K562 (cell line): Measurements from ENCODE around the gene CXCL6. TPM values are rescaled to one million over a fixed set of nuclear protein-coding genes. Genes with fewer than 3 reads are reported as not detected.
A peak's percentile ranks its signal among the peaks of the same experiment; 100 is the strongest.

Experiments
- CAMTA2 ChIP-seq: fragments of 250-450 bp; sonication (Bioruptor Pico); conservative IDR thresholded peaks from 2 replicates; pipeline ENCODE4 v1.5.1; 2022
- CHD4 ChIP-seq: fragments of 200-600 bp; sonication (generic); IDR thresholded peaks from 3 replicates; pipeline ENCODE4 v1.6.1; 2012; ENCODE audit warnings: low read depth, mild to moderate bottlenecking, mixed read lengths, low read length, inconsistent platforms; ENCODE audit not compliant: insufficient read depth, insufficient replicate concordance, poor library complexity, severe bottlenecking
- EHMT2 ChIP-seq: fragments of 450-650 bp; IDR thresholded peaks from 2 replicates; pipeline ENCODE4 v1.6.1; 2018; ENCODE audit warnings: antibody characterized with exemption
- GTF2B ChIP-seq: IDR thresholded peaks from 2 replicates; pipeline ENCODE4 v1.6.1; 2011; ENCODE audit not compliant: insufficient read length; ENCODE audit errors: extremely low read depth
- NFE2L1 ChIP-seq: fragments of 450-650 bp; IDR thresholded peaks from 2 replicates; pipeline ENCODE4 v1.6.1; 2016; ENCODE audit warnings: missing genetic modification characterization, low read depth, mild to moderate bottlenecking, missing compliant biosample characterization, moderate library complexity, borderline replicate concordance
- OTX1 ChIP-seq: fragments of 450-650 bp; formaldehyde crosslinking; IDR thresholded peaks from 2 replicates; pipeline ENCODE4 v1.4.0; 2022; ENCODE audit warnings: mild to moderate bottlenecking
- RBM25 ChIP-seq: fragments of 200-400 bp; formaldehyde crosslinking; IDR thresholded peaks from 2 replicates; pipeline ENCODE4 v1.6.1; 2018; ENCODE audit warnings: low read length, low read depth, moderate library complexity; ENCODE audit not compliant: severe bottlenecking
- SMAD3 ChIP-seq: fragments of 450-650 bp; formaldehyde crosslinking; conservative IDR thresholded peaks from 2 replicates; pipeline ENCODE4 v1.4.0; 2020; ENCODE audit warnings: mild to moderate bottlenecking
- TAF7 ChIP-seq: fragments of 450-650 bp; IDR thresholded peaks from 2 replicates; pipeline ENCODE4 v1.6.1; 2016; ENCODE audit warnings: missing genetic modification characterization, missing compliant biosample characterization
- TEAD4 ChIP-seq, 2 experiments: sonication (generic) in 1 of 2; formaldehyde crosslinking in 1 of 2; IDR thresholded peaks; 2 replicates each; pipeline versions ENCODE4 v1.6.1 to v1.8.0; 2012 to 2022; ENCODE audit warnings: borderline replicate concordance in 1 of 2, inconsistent platforms in 1 of 2, low read length in 1 of 2, mild to moderate bottlenecking in 1 of 2, missing genetic modification reagents in 1 of 2
- ZFP30 ChIP-seq: fragments of 250-450 bp; sonication (Bioruptor Pico); IDR thresholded peaks from 2 replicates; pipeline ENCODE4 v1.8.0; 2022; ENCODE audit warnings: moderate library complexity, mild to moderate bottlenecking, inconsistent platforms, borderline replicate concordance
- ZNF24 ChIP-seq: fragments of 450-650 bp; IDR thresholded peaks from 2 replicates; pipeline ENCODE4 v1.6.1; 2016
- polyA plus RNA-seq, 8 experiments: library from polyadenylated mRNA; depleted of rRNA in 4 of 8; stranded (reverse) in 5 of 8; unstranded in 3 of 8; fragments of >200 nt; fragmentation: Nextera tagmentation in 2 of 8; fragmentation: Illumina TruSeq in 1 of 8; extraction: Ambion mirVana in 2 of 8; extraction: Trizol in 1 of 8; gene quantifications; 2 replicates each; pipeline versions ENCODE4 v1.2.1 to v1.2.3, GENCODE V29; 2011 to 2014; ENCODE audit warnings: inconsistent platforms in 1 of 8, missing spikeins in 1 of 8
- total RNA-seq, 7 experiments: library from RNA; depleted of rRNA in 6 of 7; stranded (reverse); fragments of >200 nt in 6 of 7; fragmentation: Illumina TruSeq in 2 of 7; extraction: Trizol in 2 of 7; gene quantifications; 2 replicates each; pipeline versions ENCODE4 v1.2.1 to v1.2.3, GENCODE V29; 2011 to 2021; ENCODE audit warnings: low replicate concordance in 1 of 7
- TF ChIP-seq, protein P1 (sequence below), 2 experiments: fragments of 450-650 bp; formaldehyde crosslinking in 1 of 2; IDR thresholded peaks; 2 replicates each; pipeline versions ENCODE4 v1.4.0 to v1.6.1; 2014 to 2020; ENCODE audit warnings: mild to moderate bottlenecking in 2 of 2, borderline replicate concordance in 1 of 2, low read depth in 1 of 2

The CXCL6 gene
- total and polyA plus RNA-seq, 9 of the 15 experiments (the other 6 are each of a cell fraction or from before 2014, with no cell fraction given), result not detected

- TF ChIP-seq SMAD3 (0 out of 2 replicates have a peak, but pooled peaks have one; percentile 2), NFE2L1 (tag) (no peak), ZFP30 (no peak), CHD4 (no peak), EHMT2 (peak; percentile 78; the same call in 1 of the 2 replicates), ZNF24 (no peak), OTX1 (no peak), CAMTA2 (CRISPR knock-in tag) (no peak), RBM25 (no peak), GTF2B (no peak), TEAD4 (IDR thresholded peaks at IDR 0.05; ENCODE audit: low read length) (peak; percentile 98), TEAD4 (CRISPR knock-in tag; IDR thresholded peaks at IDR 0.05; ENCODE audit: borderline replicate concordance) (no peak), TAF7 (tag) (no peak)
- TF ChIP-seq, protein P1, sequence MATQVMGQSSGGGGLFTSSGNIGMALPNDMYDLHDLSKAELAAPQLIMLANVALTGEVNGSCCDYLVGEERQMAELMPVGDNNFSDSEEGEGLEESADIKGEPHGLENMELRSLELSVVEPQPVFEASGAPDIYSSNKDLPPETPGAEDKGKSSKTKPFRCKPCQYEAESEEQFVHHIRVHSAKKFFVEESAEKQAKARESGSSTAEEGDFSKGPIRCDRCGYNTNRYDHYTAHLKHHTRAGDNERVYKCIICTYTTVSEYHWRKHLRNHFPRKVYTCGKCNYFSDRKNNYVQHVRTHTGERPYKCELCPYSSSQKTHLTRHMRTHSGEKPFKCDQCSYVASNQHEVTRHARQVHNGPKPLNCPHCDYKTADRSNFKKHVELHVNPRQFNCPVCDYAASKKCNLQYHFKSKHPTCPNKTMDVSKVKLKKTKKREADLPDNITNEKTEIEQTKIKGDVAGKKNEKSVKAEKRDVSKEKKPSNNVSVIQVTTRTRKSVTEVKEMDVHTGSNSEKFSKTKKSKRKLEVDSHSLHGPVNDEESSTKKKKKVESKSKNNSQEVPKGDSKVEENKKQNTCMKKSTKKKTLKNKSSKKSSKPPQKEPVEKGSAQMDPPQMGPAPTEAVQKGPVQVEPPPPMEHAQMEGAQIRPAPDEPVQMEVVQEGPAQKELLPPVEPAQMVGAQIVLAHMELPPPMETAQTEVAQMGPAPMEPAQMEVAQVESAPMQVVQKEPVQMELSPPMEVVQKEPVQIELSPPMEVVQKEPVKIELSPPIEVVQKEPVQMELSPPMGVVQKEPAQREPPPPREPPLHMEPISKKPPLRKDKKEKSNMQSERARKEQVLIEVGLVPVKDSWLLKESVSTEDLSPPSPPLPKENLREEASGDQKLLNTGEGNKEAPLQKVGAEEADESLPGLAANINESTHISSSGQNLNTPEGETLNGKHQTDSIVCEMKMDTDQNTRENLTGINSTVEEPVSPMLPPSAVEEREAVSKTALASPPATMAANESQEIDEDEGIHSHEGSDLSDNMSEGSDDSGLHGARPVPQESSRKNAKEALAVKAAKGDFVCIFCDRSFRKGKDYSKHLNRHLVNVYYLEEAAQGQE (IDR thresholded peaks at IDR 0.05; ENCODE audit: borderline replicate concordance), result no peak
- TF ChIP-seq, protein P1 (CRISPR knock-in tag; IDR thresholded peaks at IDR 0.05; ENCODE audit: low read depth), result no peak
These were observed 3.7 kb upstream of the CXCL6 start (continued) for GRCh38 chr4:73832651-73833237.
